Endothelial cell of umbilical vein (primary cell): Measurements from ENCODE around the gene FCER2. TPM values are rescaled to one million over a fixed set of nuclear protein-coding genes. Genes with fewer than 3 reads are reported as not detected.

Source experiments
- BruUV-seq: library from RNA; stranded (reverse); fragments of 400-500 nt; replicated peaks from 2 replicates; lab custom pipeline; 2021; lab: Mats Ljungman, UMichigan
- CTCF ChIA-PET: fragments of 300-600, 350-600 bp; sonication (Branson Sonifier 250); formaldehyde crosslinking; loops from one replicate; lab custom pipeline; 2021; ENCODE audit warnings: antibody characterized with exemption, inconsistent platforms; lab: Charles Lee
- POLR2A ChIA-PET: fragments of 300-600, 350-600 bp; sonication (Branson Sonifier 250); formaldehyde crosslinking; loops from one replicate; lab custom pipeline; 2021; ENCODE audit warnings: antibody characterized with exemption, inconsistent platforms; lab: Charles Lee
- DNase-seq: peaks from one replicate; pipeline ENCODE4 v3.0.0-alpha.2; 2011; ENCODE audit warnings: low read depth, low spot score
- FAIRE-seq: peaks from 2 replicates; lab custom pipeline; 2011; peaks lifted over from hg19 to GRCh38; lab: Jason Lieb, UNC
- H2AFZ ChIP-seq: 2 replicates; pipeline ENCODE4 v1.6.0; 2012; ENCODE audit warnings: low read depth, low read length, control low read depth, inconsistent platforms
- H3K27ac ChIP-seq: 2 replicates; pipeline ENCODE4 v1.5.1; 2011; ENCODE audit warnings: low read depth, mild to moderate bottlenecking, control low read depth, low read length, moderate library complexity; ENCODE audit not compliant: insufficient read depth
- H3K27me3 ChIP-seq, 2 experiments: 2 replicates each; pipeline versions ENCODE4 v1.6.0 to v1.6.1; 2011; ENCODE audit warnings: low read length in 2 of 2, mixed read lengths in 1 of 2; ENCODE audit not compliant: control insufficient read depth in 2 of 2, insufficient read depth in 2 of 2
- H3K36me3 ChIP-seq, 2 experiments: 2 replicates in 1 of 2; 3 replicates in 1 of 2; pipeline ENCODE4 v1.5.1; 2011; ENCODE audit warnings: low read length in 2 of 2, mild to moderate bottlenecking in 1 of 2, moderate library complexity in 1 of 2; ENCODE audit not compliant: control insufficient read depth in 2 of 2, insufficient read depth in 2 of 2; ENCODE audit errors: extremely low read depth in 1 of 2
- H3K4me1 ChIP-seq: 3 replicates; pipeline ENCODE4 v1.5.1; 2011; ENCODE audit warnings: mild to moderate bottlenecking, low read length; ENCODE audit not compliant: control insufficient read depth, insufficient read depth; ENCODE audit errors: extremely low read depth
- H3K4me2 ChIP-seq: 2 replicates; pipeline ENCODE4 v1.6.1; 2011; ENCODE audit warnings: low read length, control low read depth, mixed read lengths; ENCODE audit not compliant: insufficient read depth
- H3K4me3 ChIP-seq, 3 experiments: fragments of 200-600 bp in 1 of 3; sonication (generic), shearing (Covaris generic) in 1 of 3; replicated peaks in 1 of 3; 2 replicates each; pipeline ENCODE4 v1.5.1; 2011 to 2016; ENCODE audit warnings: control low read depth in 3 of 3, low read length in 3 of 3, mild to moderate bottlenecking in 2 of 3, inconsistent platforms in 1 of 3, low read depth in 1 of 3, moderate library complexity in 1 of 3; ENCODE audit not compliant: insufficient read depth in 1 of 3
- H3K79me2 ChIP-seq: 2 replicates; pipeline ENCODE4 v1.6.0; 2012; ENCODE audit warnings: low read length, inconsistent platforms; ENCODE audit not compliant: control insufficient read depth, insufficient read depth
- H3K9ac ChIP-seq: replicated peaks from 2 replicates; pipeline ENCODE3; 2011; ENCODE audit warnings: low read length, control low read depth; ENCODE audit not compliant: insufficient read depth; ENCODE audit errors: extremely low read depth
- H3K9me1 ChIP-seq: replicated peaks from 3 replicates; pipeline ENCODE4 v1.6.0; 2011; ENCODE audit warnings: mild to moderate bottlenecking, low read length; ENCODE audit not compliant: control insufficient read depth, insufficient read depth; ENCODE audit errors: extremely low read depth
- H3K9me3 ChIP-seq: replicated peaks from 2 replicates; pipeline ENCODE4 v1.5.1; 2012; ENCODE audit warnings: low read length, inconsistent platforms; ENCODE audit not compliant: control insufficient read depth, insufficient read depth
- H4K20me1 ChIP-seq: replicated peaks from 2 replicates; pipeline ENCODE3; 2011; ENCODE audit warnings: mild to moderate bottlenecking, low read length; ENCODE audit not compliant: control insufficient read depth, insufficient read depth; ENCODE audit errors: extremely low read depth
- EZH2 ChIP-seq: IDR thresholded peaks from 2 replicates; pipeline ENCODE4 v1.6.1; 2012; ENCODE audit warnings: borderline replicate concordance, low read depth, mild to moderate bottlenecking, moderate library complexity, low read length, inconsistent platforms; ENCODE audit not compliant: severe bottlenecking
- FOS ChIP-seq: IDR thresholded peaks from 2 replicates; pipeline ENCODE4 v1.6.1; 2011; ENCODE audit warnings: mild to moderate bottlenecking, low read length, moderate library complexity, borderline replicate concordance; ENCODE audit not compliant: insufficient read depth
- GATA2 ChIP-seq: IDR thresholded peaks from 2 replicates; pipeline ENCODE4 v1.7.0; 2011; ENCODE audit warnings: low read depth, mild to moderate bottlenecking, moderate library complexity, mixed read lengths, low read length; ENCODE audit not compliant: insufficient read length, insufficient read depth
- JUN ChIP-seq: IDR thresholded peaks from 2 replicates; pipeline ENCODE4 v1.6.1; 2011; ENCODE audit warnings: borderline replicate concordance, low read depth; ENCODE audit not compliant: insufficient read length, insufficient read depth
- MAX ChIP-seq: IDR thresholded peaks from 2 replicates; pipeline ENCODE4 v1.6.1; 2011; ENCODE audit not compliant: insufficient read depth, insufficient read length
- MYC ChIP-seq: IDR thresholded peaks from one replicate; pipeline ENCODE4 v1.6.1; 2011; ENCODE audit warnings: mild to moderate bottlenecking, low read depth, low read length
- POLR2A ChIP-seq: IDR thresholded peaks from 2 replicates; pipeline ENCODE4 v1.6.1; 2012; ENCODE audit warnings: low read depth, mild to moderate bottlenecking, control low read depth, low read length
- POLR2AphosphoS5 ChIP-seq: IDR thresholded peaks from 2 replicates; pipeline ENCODE4 v1.6.1; 2012; ENCODE audit warnings: low read depth, mild to moderate bottlenecking, control low read depth, low read length, moderate library complexity; ENCODE audit not compliant: insufficient read depth
- dilution Hi-C: fragments of 300-500 bp; cut with MboI; formaldehyde crosslinking; loops from one replicate; pipeline ENCODE4 v1.15.0; 2019; ENCODE audit warnings: low sequenced_read_pairs; ENCODE audit not compliant: extremely low pct_ligation_motif_present
- intact Hi-C: fragments of 100-400 bp; cut with micrococcal nuclease; formaldehyde crosslinking; loops from one replicate; pipeline ENCODE4 v1.10.0; 2022
- polyA plus RNA-seq, 4 experiments: library from polyadenylated mRNA; depleted of rRNA in 3 of 4; stranded (reverse) in 3 of 4; unstranded in 1 of 4; fragments of >200 nt; gene quantifications; 2 replicates each; pipeline versions ENCODE4 v1.2.1 to v1.2.3, GENCODE V29; 2011 to 2012; ENCODE audit warnings: missing spikeins in 1 of 4
- total RNA-seq: library from RNA; stranded (reverse); gene quantifications from 2 replicates; pipeline ENCODE4 v1.2.3, GENCODE V29; 2021
- TF ChIP-seq, protein P1 (sequence below), 2 donors: IDR thresholded peaks; 1 replicate in 1 of 2; 2 replicates in 1 of 2; pipeline ENCODE4 v1.5.1; 2011; ENCODE audit warnings: low read length in 2 of 2, mild to moderate bottlenecking in 2 of 2, moderate library complexity in 2 of 2, control low read depth in 1 of 2, inconsistent platforms in 1 of 2, low read depth in 1 of 2; ENCODE audit not compliant: insufficient read depth in 1 of 2; ENCODE audit errors: extremely low read depth in 1 of 2

FCER2 gene
- total and polyA plus RNA-seq, 2 donors (not counting 3 experiments of a cell fraction or from before 2014, with no cell fraction given), result not detected

GRCh38 chr19:7669641-7670040 is 32.3 kb downstream of the FCER2 start:
- POLR2A ChIA-PET, result no interaction called here
- H3K9me3 ChIP-seq, result no peaks in the 10 kb centered on the region
- H3K9me1 ChIP-seq, result no peaks in the 10 kb centered on the region
- H4K20me1 ChIP-seq, result no peaks in the 10 kb centered on the region
- no peaks in the 10 kb centered on the region for H3K4me1 ChIP-seq
- DNase-seq (no peak), FAIRE-seq (no peak)
- no peaks in the 10 kb centered on the region for H3K36me3 ChIP-seq
- intact Hi-C loops, result no loop called here
- H3K9ac ChIP-seq, result no peak overlapping the region
- no peak overlapping the region for H3K4me3 ChIP-seq
- dilution Hi-C loops, result no loop called here
- H3K27me3 ChIP-seq, result peaks cover 9 to 13% of the 10 kb centered on the region in 2 experiments
- CTCF ChIA-PET, result interaction anchor here (1.6 to 4.8 kb wide), 2 partner anchors 11 to 101 kb away, joined by 8 to 27 read pairs; partner anchors contain the start of gene TRAPPC5
- H3K4me2 ChIP-seq, result no peak overlapping the region
- BruUV-seq, result no TSS peak
- no peaks in the 10 kb centered on the region for H3K79me2 ChIP-seq
- TF ChIP-seq MYC, result no peak
- TF ChIP-seq FOS, result no peak
- TF ChIP-seq, protein P1, sequence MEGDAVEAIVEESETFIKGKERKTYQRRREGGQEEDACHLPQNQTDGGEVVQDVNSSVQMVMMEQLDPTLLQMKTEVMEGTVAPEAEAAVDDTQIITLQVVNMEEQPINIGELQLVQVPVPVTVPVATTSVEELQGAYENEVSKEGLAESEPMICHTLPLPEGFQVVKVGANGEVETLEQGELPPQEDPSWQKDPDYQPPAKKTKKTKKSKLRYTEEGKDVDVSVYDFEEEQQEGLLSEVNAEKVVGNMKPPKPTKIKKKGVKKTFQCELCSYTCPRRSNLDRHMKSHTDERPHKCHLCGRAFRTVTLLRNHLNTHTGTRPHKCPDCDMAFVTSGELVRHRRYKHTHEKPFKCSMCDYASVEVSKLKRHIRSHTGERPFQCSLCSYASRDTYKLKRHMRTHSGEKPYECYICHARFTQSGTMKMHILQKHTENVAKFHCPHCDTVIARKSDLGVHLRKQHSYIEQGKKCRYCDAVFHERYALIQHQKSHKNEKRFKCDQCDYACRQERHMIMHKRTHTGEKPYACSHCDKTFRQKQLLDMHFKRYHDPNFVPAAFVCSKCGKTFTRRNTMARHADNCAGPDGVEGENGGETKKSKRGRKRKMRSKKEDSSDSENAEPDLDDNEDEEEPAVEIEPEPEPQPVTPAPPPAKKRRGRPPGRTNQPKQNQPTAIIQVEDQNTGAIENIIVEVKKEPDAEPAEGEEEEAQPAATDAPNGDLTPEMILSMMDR (IDR thresholded peaks at IDR 0.05; ENCODE audit: extremely low read depth in 1 of 2, insufficient read depth in 1 of 2, low read depth in 1 of 2, low read length in 2 of 2), result no peak
- TF ChIP-seq JUN, result no peak
- no peak for TF ChIP-seq GATA2
- TF ChIP-seq POLR2AphosphoS5, result no peak
- no peak for TF ChIP-seq POLR2A
- no peak for TF ChIP-seq EZH2
- no peak for TF ChIP-seq MAX
- no peak overlapping the region for H3K27ac ChIP-seq
- H2AFZ ChIP-seq, result no peak overlapping the region
